Gastroesophageal sphincter (tissue), 4 donors: ENCODE measurements around the gene EDDM3A. TPM values are rescaled to one million over a fixed set of nuclear protein-coding genes. Genes with fewer than 3 reads are reported as not detected.
"Not testable (repeated sequence)": the region's sequence is repeated elsewhere in the genome, so short reads cannot be mapped to it uniquely, and the experiment has no call there.

ENCODE experiments used
- ATAC-seq: fragments of 150-250 bp; one replicate; pipeline ENCODE4 v1.9.1; 2016; ENCODE audit warnings: mild to moderate bottlenecking, moderate library complexity
- H3K27ac ChIP-seq, 4 donors: fragments of 200-600 bp; sonication (generic) in 3 of 4; 1 replicate in 3 of 4; 2 replicates in 1 of 4; pipeline ENCODE4 v1.5.1; 2016 to 2019
- H3K27me3 ChIP-seq: fragments of 200-600 bp; sonication (generic); one replicate; pipeline ENCODE4 v1.5.1; 2019
- H3K36me3 ChIP-seq, 2 donors: fragments of 200-600 bp; sonication (generic); one replicate each; pipeline ENCODE4 v1.5.1; 2019; ENCODE audit warnings: control low read depth in 1 of 2
- H3K4me1 ChIP-seq, 3 donors: fragments of 200-600 bp; sonication (generic); 1 replicate in 2 of 3; 2 replicates in 1 of 3; pipeline ENCODE4 v1.5.1; 2016 to 2019; ENCODE audit warnings: control low read depth in 2 of 3
- H3K4me3 ChIP-seq, 2 donors: fragments of 200-600 bp; sonication (generic); one replicate each; pipeline ENCODE4 v1.5.1; 2019; ENCODE audit warnings: mild to moderate bottlenecking in 1 of 2, moderate library complexity in 1 of 2
- H3K9me3 ChIP-seq, 3 donors: fragments of 200-600 bp; sonication (generic); one replicate each; pipeline ENCODE4 v1.5.1; 2017 to 2019; ENCODE audit warnings: control low read depth in 2 of 3
- EP300 ChIP-seq: sonication (generic); formaldehyde crosslinking; IDR thresholded peaks from one replicate; pipeline ENCODE4 v1.6.1; 2017; ENCODE audit warnings: antibody characterized with exemption, mild to moderate bottlenecking
- POLR2A ChIP-seq, 2 donors: fragments of 450-650 bp; IDR thresholded peaks; one replicate each; pipeline ENCODE4 v1.6.1; 2017; ENCODE audit warnings: antibody characterized with exemption in 2 of 2, mild to moderate bottlenecking in 2 of 2, moderate library complexity in 1 of 2
- POLR2AphosphoS5 ChIP-seq: sonication (generic); formaldehyde crosslinking; IDR thresholded peaks from one replicate; pipeline ENCODE4 v1.6.1; 2017; ENCODE audit warnings: antibody characterized with exemption
- WGBS, 2 donors: methylation state at CpG; one replicate each; pipeline ENCODE4 v1.1.5; 2018; ENCODE audit warnings: low coverage in 1 of 2; 5-methylcytosine and 5-hydroxymethylcytosine counted together
- total RNA-seq, 4 donors: library from RNA; depleted of rRNA; stranded (reverse); fragments of >200 nt; gene quantifications; one replicate each; pipeline ENCODE4 v1.1.0, GENCODE V29; 2016
- TF ChIP-seq, protein P1 (sequence below), 4 experiments: fragments of 200-600 bp in 2 of 4; fragments of 450-650 bp in 2 of 4; sonication (generic) in 1 of 4; IDR thresholded peaks; one replicate each; pipeline ENCODE4 v1.5.1; 2017 to 2019; ENCODE audit warnings: antibody characterized with exemption in 4 of 4, mild to moderate bottlenecking in 2 of 4, moderate library complexity in 2 of 4

Gene EDDM3A
- total RNA-seq, 4 donors from 2014 or later, result not detected

DNA sequence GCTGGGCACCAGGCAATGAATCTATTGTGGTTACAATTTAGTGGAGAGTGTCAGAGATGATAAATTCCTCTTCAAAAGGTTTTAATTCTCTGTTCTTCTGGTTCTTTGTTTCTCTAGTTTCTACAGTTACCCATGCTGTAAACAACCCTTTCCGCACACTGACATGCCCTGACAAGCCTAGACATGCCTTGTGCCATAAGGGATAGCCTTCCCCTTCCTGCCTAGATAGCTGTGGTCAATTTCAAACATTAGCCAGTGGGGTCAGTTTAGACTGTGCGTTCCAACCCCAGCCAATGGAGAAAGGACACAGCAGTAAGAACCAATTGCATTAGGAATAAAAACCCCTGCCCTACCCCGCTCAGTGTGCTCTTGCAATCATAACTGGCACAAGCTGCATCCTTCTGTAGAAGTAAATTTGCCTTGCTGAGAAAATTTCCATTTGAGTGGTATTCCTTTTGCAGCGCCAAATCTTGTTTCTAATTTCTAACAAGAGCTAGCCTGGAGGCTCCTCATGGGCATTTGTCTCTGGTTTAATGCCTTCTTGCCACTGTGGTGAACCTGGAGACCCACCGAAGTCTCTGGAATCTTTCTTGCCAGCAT, 6.4 kb downstream of the EDDM3A start:
- ATAC-seq, result no peak
- no peaks in the 10 kb centered on the region for H3K4me1 ChIP-seq
- H3K27me3 ChIP-seq, result no peaks in the 10 kb centered on the region
- 86 to 89% methylated on average over 4 to 5 of the region's 5 CpGs for WGBS, 2 donors
- H3K27ac ChIP-seq, result no peak overlapping the region
- no peak overlapping the region for H3K4me3 ChIP-seq
- TF ChIP-seq POLR2AphosphoS5, result no peak
- no peak for TF ChIP-seq EP300
- TF ChIP-seq, protein P1, sequence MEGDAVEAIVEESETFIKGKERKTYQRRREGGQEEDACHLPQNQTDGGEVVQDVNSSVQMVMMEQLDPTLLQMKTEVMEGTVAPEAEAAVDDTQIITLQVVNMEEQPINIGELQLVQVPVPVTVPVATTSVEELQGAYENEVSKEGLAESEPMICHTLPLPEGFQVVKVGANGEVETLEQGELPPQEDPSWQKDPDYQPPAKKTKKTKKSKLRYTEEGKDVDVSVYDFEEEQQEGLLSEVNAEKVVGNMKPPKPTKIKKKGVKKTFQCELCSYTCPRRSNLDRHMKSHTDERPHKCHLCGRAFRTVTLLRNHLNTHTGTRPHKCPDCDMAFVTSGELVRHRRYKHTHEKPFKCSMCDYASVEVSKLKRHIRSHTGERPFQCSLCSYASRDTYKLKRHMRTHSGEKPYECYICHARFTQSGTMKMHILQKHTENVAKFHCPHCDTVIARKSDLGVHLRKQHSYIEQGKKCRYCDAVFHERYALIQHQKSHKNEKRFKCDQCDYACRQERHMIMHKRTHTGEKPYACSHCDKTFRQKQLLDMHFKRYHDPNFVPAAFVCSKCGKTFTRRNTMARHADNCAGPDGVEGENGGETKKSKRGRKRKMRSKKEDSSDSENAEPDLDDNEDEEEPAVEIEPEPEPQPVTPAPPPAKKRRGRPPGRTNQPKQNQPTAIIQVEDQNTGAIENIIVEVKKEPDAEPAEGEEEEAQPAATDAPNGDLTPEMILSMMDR (IDR thresholded peaks at IDR 0.05), result no peak
- no peak for TF ChIP-seq POLR2A (IDR thresholded peaks at IDR 0.05)
- H3K36me3 ChIP-seq, result no peaks in the 10 kb centered on the region
- peaks cover 0 to 15% (median 0%) of the 10 kb centered on the region in 3 donors for H3K9me3 ChIP-seq

DNA sequence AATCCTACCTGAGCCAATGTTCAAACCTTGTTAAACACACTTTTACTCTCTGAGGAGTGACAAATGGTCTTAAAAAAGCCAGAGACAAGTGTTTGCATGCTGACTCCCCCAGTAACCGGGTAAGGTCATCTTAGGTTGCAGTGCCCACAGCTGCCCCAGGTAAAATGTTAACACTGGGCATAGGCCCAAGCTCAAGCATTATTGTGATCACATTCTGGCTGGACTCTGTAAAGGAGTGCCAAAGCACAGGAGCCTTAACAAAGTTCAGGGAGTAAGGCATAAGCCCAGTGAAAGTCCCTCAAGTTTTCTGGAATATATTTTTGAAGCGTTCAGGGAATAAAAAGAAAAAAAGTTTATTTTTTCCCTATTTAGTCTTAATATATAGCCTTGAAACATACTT, 8.6 kb downstream of the EDDM3A start:
- ATAC-seq, result no peak
- Histone ChIP-seq H3K4me3 (no peak overlapping the region), H3K27ac (no peak overlapping the region), H3K9me3 (peaks cover 0 to 15% (median 0%) of the 10 kb centered on the region in 3 donors), H3K4me1 (no peaks in the 10 kb centered on the region), H3K36me3 (no peaks in the 10 kb centered on the region), H3K27me3 (no peaks in the 10 kb centered on the region)
- WGBS, 2 donors, result 72 to 83% methylated on average over 1 to 2 of the region's 2 CpGs
- TF ChIP-seq POLR2AphosphoS5 (no peak), POLR2A (IDR thresholded peaks at IDR 0.05) (no peak), EP300 (no peak)
- TF ChIP-seq, protein P1 (IDR thresholded peaks at IDR 0.05), result no peak

DNA sequence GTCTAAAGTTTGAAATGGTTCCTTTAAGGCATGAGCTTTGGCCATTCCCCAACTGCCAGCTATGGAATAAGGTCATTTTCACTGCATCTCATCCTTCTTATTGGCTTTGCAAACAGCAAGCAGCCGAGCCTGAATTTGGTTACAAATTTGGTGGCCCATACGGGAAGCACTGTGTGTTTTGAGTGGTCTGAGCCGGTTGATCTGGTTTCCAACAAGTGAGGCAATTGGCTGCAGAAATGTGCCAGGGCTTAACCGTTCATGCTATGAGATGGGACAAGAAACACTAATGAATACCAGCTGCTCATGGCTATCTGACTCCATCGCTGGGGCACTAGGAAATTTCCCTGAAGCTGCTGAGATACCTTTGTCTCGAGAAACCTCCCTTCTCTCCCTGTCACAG, 9.3 kb downstream of the EDDM3A start:
- Histone ChIP-seq H3K4me3 (no peak overlapping the region), H3K9me3 (peaks cover 0 to 15% (median 0%) of the 10 kb centered on the region in 3 donors), H3K36me3 (no peaks in the 10 kb centered on the region), H3K4me1 (no peaks in the 10 kb centered on the region), H3K27ac (no peak overlapping the region), H3K27me3 (no peaks in the 10 kb centered on the region)
- WGBS, 2 donors, result 82 to 100% methylated on average over 2 to 6 of the region's 6 CpGs
- TF ChIP-seq EP300 (no peak), POLR2AphosphoS5 (no peak), POLR2A (IDR thresholded peaks at IDR 0.05) (no peak)
- TF ChIP-seq, protein P1 (IDR thresholded peaks at IDR 0.05), result no peak
- ATAC-seq, result no peak

DNA sequence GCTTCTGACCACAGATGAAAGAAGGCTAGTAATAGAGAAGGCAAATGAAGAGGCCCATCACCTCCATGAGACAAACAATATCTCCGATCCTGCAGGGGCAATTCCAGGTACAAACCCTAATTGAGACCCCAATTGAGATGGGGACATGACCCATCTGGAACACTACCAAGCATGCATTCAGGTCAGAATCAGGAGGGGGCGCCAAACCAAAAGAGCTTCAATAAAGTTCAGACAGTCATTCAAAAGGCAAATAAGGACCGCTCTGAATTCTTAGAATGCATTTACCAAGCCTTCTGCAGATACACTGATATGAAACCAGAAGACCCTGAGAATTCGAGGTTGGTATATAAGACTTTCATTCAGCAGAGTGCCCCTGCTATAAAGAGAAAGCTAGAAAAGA, 12.3 kb downstream of the EDDM3A start:
- no peaks in the 10 kb centered on the region for H3K27me3 ChIP-seq
- peaks cover 0 to under 1% (median 0%) of the 10 kb centered on the region in 3 donors for H3K9me3 ChIP-seq
- H3K4me1 ChIP-seq, result no peaks in the 10 kb centered on the region
- H3K4me3 ChIP-seq, result no peak overlapping the region
- no peak for ATAC-seq
- WGBS, 2 donors, result 66 to 100% methylated on average over 1 to 4 of the region's 4 CpGs
- no peaks in the 10 kb centered on the region for H3K36me3 ChIP-seq
- no peak overlapping the region for H3K27ac ChIP-seq
- TF ChIP-seq POLR2AphosphoS5, result no peak
- TF ChIP-seq, protein P1 (IDR thresholded peaks at IDR 0.05), result peak in 1 of 4 experiments; percentile 23

DNA sequence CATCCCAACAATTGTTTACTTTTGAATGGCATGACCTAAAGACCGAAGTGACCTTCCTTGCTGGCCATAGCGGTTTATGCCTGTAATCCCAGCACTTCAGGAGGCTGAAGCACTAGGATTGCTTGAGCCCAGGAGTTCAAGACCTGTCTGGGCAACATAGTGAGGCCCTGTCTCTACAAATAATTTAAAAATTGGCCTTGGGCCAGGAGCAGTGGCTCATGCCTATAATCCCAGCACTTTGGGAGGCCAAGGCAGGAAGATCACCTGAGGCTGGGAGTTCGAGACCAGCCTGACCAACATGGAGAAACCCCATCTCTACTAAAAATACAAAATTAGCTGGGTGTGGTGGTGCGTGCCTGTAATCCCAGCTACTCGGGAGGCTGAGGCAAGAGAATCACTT, 13.8 kb downstream of the EDDM3A start:
- not testable (repeated sequence) for ATAC-seq, H3K9me3 ChIP-seq, H3K4me3 ChIP-seq, H3K36me3 ChIP-seq, H3K27ac ChIP-seq, H3K27me3 ChIP-seq, H3K4me1 ChIP-seq
- WGBS, 2 donors, result 94 to 100% methylated on average over 2 to 5 of the region's 5 CpGs
